ENCODE results near the gene DGKA. TPM values are rescaled to one million over a fixed set of nuclear protein-coding genes. Genes with fewer than 3 reads are reported as not detected.
"Not testable (repeated sequence)": the region's sequence is repeated elsewhere in the genome, so short reads cannot be mapped to it uniquely, and the experiment has no call there.

Gene DGKA
- total RNA-seq, 1 experiment from 2014 or later = 7.6 TPM

- Histone ChIP-seq H3K27me3 (ENCODE audit: control insufficient read depth, insufficient read depth, low read length) (no peaks in the 10 kb centered on the region), H3K27ac (ENCODE audit: low read length) (no peak overlapping the region)
- POLR2A ChIA-PET = no interaction called here
These were observed 47.4 kb downstream of the DGKA start for GRCh38 chr12:55978393-55978792.

GRCh38 chr12:55979069-55979468 lies 48.1 kb downstream of the DGKA start:
- Histone ChIP-seq H3K36me3 (ENCODE audit: control insufficient read depth, insufficient read depth, low read length) (peaks cover 7% of the 10 kb centered on the region; the same call in 1 of the 2 replicates), H3K27me3 (ENCODE audit: control insufficient read depth, insufficient read depth, low read length) (no peaks in the 10 kb centered on the region), H3K9me3 (ENCODE audit: control insufficient read depth, insufficient read depth, low read depth, low read length) (no peaks in the 10 kb centered on the region), H3K4me1 (ENCODE audit: control insufficient read depth, insufficient read depth, low read length) (peaks cover 5% of the 10 kb centered on the region; the same call in 1 of the 2 replicates), H3K27ac (ENCODE audit: low read length) (no peak overlapping the region), H3K4me3 (ENCODE audit: low read depth in 2 of 2, low read length in 2 of 2) (no peak overlapping the region)
- ATAC-seq (no peak), DNase-seq (ENCODE audit: low read depth, low spot score) (no peak)
- in situ Hi-C loops (cut with HindIII; ENCODE audit: low pct_unique_long_range_greater_than_20kb, low sequenced_read_pairs) (no loop called here), intact Hi-C loops (cut with micrococcal nuclease; ENCODE audit: unreplicated experiment) (no loop called here)
- no TSS peak for BruUV-seq (replicated peaks)
- ChIA-PET POLR2A (interaction anchor here (0.6 kb wide), 1 partner anchor 100 kb away, joined by 3 read pairs; no protein-coding TSS in a partner anchor), CTCF (no interaction called here)
- TF ChIP-seq, protein P1, sequence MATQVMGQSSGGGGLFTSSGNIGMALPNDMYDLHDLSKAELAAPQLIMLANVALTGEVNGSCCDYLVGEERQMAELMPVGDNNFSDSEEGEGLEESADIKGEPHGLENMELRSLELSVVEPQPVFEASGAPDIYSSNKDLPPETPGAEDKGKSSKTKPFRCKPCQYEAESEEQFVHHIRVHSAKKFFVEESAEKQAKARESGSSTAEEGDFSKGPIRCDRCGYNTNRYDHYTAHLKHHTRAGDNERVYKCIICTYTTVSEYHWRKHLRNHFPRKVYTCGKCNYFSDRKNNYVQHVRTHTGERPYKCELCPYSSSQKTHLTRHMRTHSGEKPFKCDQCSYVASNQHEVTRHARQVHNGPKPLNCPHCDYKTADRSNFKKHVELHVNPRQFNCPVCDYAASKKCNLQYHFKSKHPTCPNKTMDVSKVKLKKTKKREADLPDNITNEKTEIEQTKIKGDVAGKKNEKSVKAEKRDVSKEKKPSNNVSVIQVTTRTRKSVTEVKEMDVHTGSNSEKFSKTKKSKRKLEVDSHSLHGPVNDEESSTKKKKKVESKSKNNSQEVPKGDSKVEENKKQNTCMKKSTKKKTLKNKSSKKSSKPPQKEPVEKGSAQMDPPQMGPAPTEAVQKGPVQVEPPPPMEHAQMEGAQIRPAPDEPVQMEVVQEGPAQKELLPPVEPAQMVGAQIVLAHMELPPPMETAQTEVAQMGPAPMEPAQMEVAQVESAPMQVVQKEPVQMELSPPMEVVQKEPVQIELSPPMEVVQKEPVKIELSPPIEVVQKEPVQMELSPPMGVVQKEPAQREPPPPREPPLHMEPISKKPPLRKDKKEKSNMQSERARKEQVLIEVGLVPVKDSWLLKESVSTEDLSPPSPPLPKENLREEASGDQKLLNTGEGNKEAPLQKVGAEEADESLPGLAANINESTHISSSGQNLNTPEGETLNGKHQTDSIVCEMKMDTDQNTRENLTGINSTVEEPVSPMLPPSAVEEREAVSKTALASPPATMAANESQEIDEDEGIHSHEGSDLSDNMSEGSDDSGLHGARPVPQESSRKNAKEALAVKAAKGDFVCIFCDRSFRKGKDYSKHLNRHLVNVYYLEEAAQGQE (IDR thresholded peaks at IDR 0.05; ENCODE audit: insufficient read depth in 1 of 2, low read depth in 2 of 2, low read length in 1 of 2) = no peak
- TF ChIP-seq TCF7L2 (IDR thresholded peaks at IDR 0.05; ENCODE audit: low read depth, low read length) = no peak
- TF ChIP-seq CTCF (IDR thresholded peaks at IDR 0.05) = no peak
- TF ChIP-seq SIN3A (IDR thresholded peaks at IDR 0.05; ENCODE audit: borderline replicate concordance, insufficient read depth, low read depth, low read length) = no peak
- no peak for TF ChIP-seq POLR2AphosphoS5 (IDR thresholded peaks at IDR 0.05; ENCODE audit: low read depth, low read length)

More at GRCh38 chr12:55978393-55978792, 47.4 kb downstream of the DGKA start:
- BruUV-seq (replicated peaks) = no TSS peak
- CTCF ChIA-PET = no interaction called here
- TF ChIP-seq CTCF (IDR thresholded peaks at IDR 0.05) (no peak), SIN3A (IDR thresholded peaks at IDR 0.05; ENCODE audit: borderline replicate concordance, insufficient read depth, low read depth, low read length) (no peak), POLR2AphosphoS5 (IDR thresholded peaks at IDR 0.05; ENCODE audit: low read depth, low read length) (no peak), TCF7L2 (IDR thresholded peaks at IDR 0.05; ENCODE audit: low read depth, low read length) (no peak)
- TF ChIP-seq, protein P1 (IDR thresholded peaks at IDR 0.05; ENCODE audit: insufficient read depth in 1 of 2, low read depth in 2 of 2, low read length in 1 of 2) = no peak
- no peaks in the 10 kb centered on the region for H3K9me3 ChIP-seq (ENCODE audit: control insufficient read depth, insufficient read depth, low read depth, low read length)
- DNase-seq (ENCODE audit: low read depth, low spot score) (no peak), ATAC-seq (no peak)
- intact Hi-C loops (cut with micrococcal nuclease; ENCODE audit: unreplicated experiment) = no loop called here
- in situ Hi-C loops (cut with HindIII; ENCODE audit: low pct_unique_long_range_greater_than_20kb, low sequenced_read_pairs) = no loop called here
- no peak overlapping the region for H3K4me3 ChIP-seq (ENCODE audit: low read depth in 2 of 2, low read length in 2 of 2)
- peaks cover 5% of the 10 kb centered on the region; the same call in 1 of the 2 replicates for H3K4me1 ChIP-seq (ENCODE audit: control insufficient read depth, insufficient read depth, low read length)
- H3K36me3 ChIP-seq (ENCODE audit: control insufficient read depth, insufficient read depth, low read length) = peaks cover 7% of the 10 kb centered on the region; the same call in 1 of the 2 replicates

DNA sequence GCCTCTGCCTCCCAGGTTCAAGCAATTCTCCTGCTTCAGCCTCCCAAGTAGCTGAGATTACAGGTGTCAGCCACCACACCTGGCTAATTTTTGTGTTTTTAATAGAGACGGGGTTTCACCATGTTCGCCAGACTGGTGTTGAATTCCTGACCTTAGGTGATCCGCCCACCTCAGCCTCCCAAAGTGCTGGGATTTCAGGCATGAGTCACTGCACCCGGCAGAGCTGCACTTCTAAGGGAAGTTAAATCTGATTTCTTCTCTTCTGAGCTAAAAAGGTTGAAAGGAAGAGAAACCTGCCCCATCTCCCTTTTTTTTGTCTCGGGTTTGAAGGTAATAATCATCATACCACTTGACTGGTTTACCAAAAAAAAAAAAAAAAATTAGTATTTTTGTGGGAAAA lies 50.9 kb downstream of the DGKA start:
- ATAC-seq; BruUV-seq (replicated peaks); POLR2A ChIA-PET; H3K27ac ChIP-seq (ENCODE audit: low read length); H3K36me3 ChIP-seq (ENCODE audit: control insufficient read depth, insufficient read depth, low read length); H3K4me3 ChIP-seq (ENCODE audit: low read depth in 2 of 2, low read length in 2 of 2); in situ Hi-C loops (cut with HindIII; ENCODE audit: low pct_unique_long_range_greater_than_20kb, low sequenced_read_pairs); H3K27me3 ChIP-seq (ENCODE audit: control insufficient read depth, insufficient read depth, low read length); H3K4me1 ChIP-seq (ENCODE audit: control insufficient read depth, insufficient read depth, low read length); DNase-seq (ENCODE audit: low read depth, low spot score); intact Hi-C loops (cut with micrococcal nuclease; ENCODE audit: unreplicated experiment); H3K9me3 ChIP-seq (ENCODE audit: control insufficient read depth, insufficient read depth, low read depth, low read length): not testable (repeated sequence)
- CTCF ChIA-PET = interaction anchor here (0.7 kb wide), 1 partner anchor 41 kb away, joined by 10 read pairs; no protein-coding TSS in a partner anchor
